Stimulated activated CD8-positive, alpha-beta memory T cell treated with anti-CD3 and anti-CD28 coated beads, Interleukin-7, amount 100 ng/mL, for 4 hours (primary cell): ENCODE measurements around the gene NOP9.

Experiments used
- DNase-seq, 2 donors: peaks; one replicate each; pipeline ENCODE4 v3.0.0-alpha.2; 2020; ENCODE audit warnings: low read depth in 2 of 2

NOP9 gene

GRCh38 chr14:24282736-24283135 is 16.9 kb upstream of the NOP9 start:
- DNase-seq: no peak

GRCh38 chr14:24283796-24284460 is 15.7 kb upstream of the NOP9 start:
- DNase-seq: no peak

GRCh38 chr14:24284501-24285035 is 15.1 kb upstream of the NOP9 start:
- no peak for DNase-seq

GRCh38 chr14:24285351-24285750 is 14.3 kb upstream of the NOP9 start:
- DNase-seq: no peak

GRCh38 chr14:24286996-24287395 is 12.7 kb upstream of the NOP9 start:
- no peak for DNase-seq

- DNase-seq: no peak
Measured at GRCh38 chr14:24289649-24290280, 9.9 kb upstream of the NOP9 start.

GRCh38 chr14:24290746-24291145 is 8.9 kb upstream of the NOP9 start:
- DNase-seq: no peak

- no peak for DNase-seq
Measured at GRCh38 chr14:24291446-24292117, 8.1 kb upstream of the NOP9 start.

- no peak for DNase-seq
Measured at GRCh38 chr14:24292118-24292807, 7.4 kb upstream of the NOP9 start.

- no peak for DNase-seq
Measured at GRCh38 chr14:24293525-24293924, 6.1 kb upstream of the NOP9 start.

GRCh38 chr14:24296341-24297157 is 3.1 kb upstream of the NOP9 start:
- peak; percentile 52 to 64 for DNase-seq

GRCh38 chr14:24297190-24297964 is 2.3 kb upstream of the NOP9 start:
- DNase-seq: no peak

GRCh38 chr14:24298892-24299254 is 777 bp upstream of the NOP9 start:
- DNase-seq: no peak

- DNase-seq: no peak
Measured at GRCh38 chr14:24300326-24300980, 803 bp downstream of the NOP9 start.

- no peak for DNase-seq
Measured at GRCh38 chr14:24304019-24304387, 4.4 kb downstream of the NOP9 start.

GRCh38 chr14:24307156-24307574 is 7.5 kb downstream of the NOP9 start:
- DNase-seq: no peak

GRCh38 chr14:24307575-24308341 is 8.1 kb downstream of the NOP9 start, which contains the start of gene CIDEB:
TSS of gene CIDEB (minus strand) at chr14:24307977. CDS start at chr14:24307858, 119 bp downstream.
- DNase-seq: peak in 1 of 2 donors; percentile 26

GRCh38 chr14:24308342-24309124 is 8.9 kb downstream of the NOP9 start:
- no peak for DNase-seq
